OCI-LY7 (cell line): ENCODE measurements around the gene OR5B21. TPM values are rescaled to one million over a fixed set of nuclear protein-coding genes. Genes with fewer than 3 reads are reported as not detected.

Experiments used
- BruUV-seq: library from RNA; stranded (reverse); fragments of 400-500 nt; replicated peaks from 2 replicates; lab custom pipeline; 2021; lab: Mats Ljungman, UMichigan
- CTCF ChIA-PET: fragments of 300-600 bp; sonication (Branson Sonifier 250); formaldehyde crosslinking; loops from one replicate; lab custom pipeline; 2022; ENCODE audit warnings: antibody characterized with exemption; ENCODE audit not compliant: unreplicated experiment; lab: Charles Lee
- POLR2A ChIA-PET: fragments of 300-600 bp; sonication (Branson Sonifier 250); formaldehyde crosslinking; loops from one replicate; lab custom pipeline; 2022; ENCODE audit warnings: antibody characterized with exemption; lab: Charles Lee
- DNase-seq: peaks from one replicate; pipeline ENCODE4 v3.0.0-alpha.2; 2015; ENCODE audit warnings: low spot score
- H2AFZ ChIP-seq: fragments of 200-600 bp; sonication (generic), shearing (Covaris generic); 2 replicates; pipeline ENCODE4 v1.6.1; 2014; ENCODE audit warnings: mild to moderate bottlenecking, antibody characterized with exemption, low read length, moderate library complexity
- H3K27ac ChIP-seq: fragments of 200-600 bp; sonication (generic); 2 replicates; pipeline ENCODE4 v1.5.1; 2014; ENCODE audit warnings: mixed run types, low read depth, mild to moderate bottlenecking, moderate library complexity, low read length, inconsistent platforms; ENCODE audit not compliant: poor library complexity, severe bottlenecking
- H3K36me3 ChIP-seq: fragments of 200-600 bp; sonication (generic); 2 replicates; pipeline ENCODE4 v1.6.1; 2014; ENCODE audit warnings: mild to moderate bottlenecking, antibody characterized with exemption, low read length, moderate library complexity, mixed read lengths; ENCODE audit not compliant: insufficient read depth
- H3K4me1 ChIP-seq: fragments of 200-600 bp; sonication (generic); 2 replicates; pipeline ENCODE4 v1.5.1; 2014; ENCODE audit warnings: mild to moderate bottlenecking, low read length; ENCODE audit not compliant: insufficient read depth, poor library complexity, severe bottlenecking
- H3K4me2 ChIP-seq: fragments of 200-600 bp; sonication (generic); 2 replicates; pipeline ENCODE4 v1.6.1; 2014; ENCODE audit warnings: mild to moderate bottlenecking, low read length
- H3K4me3 ChIP-seq: fragments of 200-600 bp; sonication (generic); 2 replicates; pipeline ENCODE4 v1.5.1; 2014; ENCODE audit warnings: mild to moderate bottlenecking, low read depth, low read length; ENCODE audit not compliant: poor library complexity, severe bottlenecking
- H3K79me2 ChIP-seq: fragments of 200-600 bp; sonication (generic); 2 replicates; pipeline ENCODE4 v1.6.1; 2016; ENCODE audit warnings: low read depth, mild to moderate bottlenecking, low read length, moderate library complexity, mixed read lengths; ENCODE audit not compliant: insufficient read depth
- H3K9me2 ChIP-seq: fragments of 200-600 bp; sonication (generic); 2 replicates; pipeline ENCODE4 v1.6.1; 2016; ENCODE audit warnings: mild to moderate bottlenecking, low read length, mixed read lengths; ENCODE audit not compliant: insufficient read depth
- H3K9me3 ChIP-seq: fragments of 200-600 bp; sonication (generic); 2 replicates; pipeline ENCODE4 v1.6.1; 2014; ENCODE audit warnings: mild to moderate bottlenecking, mixed run types, low read length, mixed read lengths
- H4K20me1 ChIP-seq: fragments of 200-600 bp; sonication (generic); 2 replicates; pipeline ENCODE4 v1.6.1; 2014; ENCODE audit warnings: mild to moderate bottlenecking, antibody characterized with exemption, low read length, moderate library complexity, mixed read lengths; ENCODE audit not compliant: insufficient read depth
- CTCF ChIP-seq: fragments of 200-600 bp; sonication (generic); conservative IDR thresholded peaks from 2 replicates; pipeline ENCODE4 v1.5.1; 2014; ENCODE audit warnings: mild to moderate bottlenecking, antibody characterized with exemption, low read length, moderate library complexity, mixed read lengths
- EZH2phosphoT487 ChIP-seq: fragments of 200-600 bp; sonication (generic); IDR thresholded peaks from 2 replicates; pipeline ENCODE4 v1.6.1; 2018; ENCODE audit warnings: low read depth, borderline replicate concordance, mild to moderate bottlenecking, mixed run types, antibody characterized with exemption, low read length, moderate library complexity, mixed read lengths
- intact Hi-C: fragments of 100-400 bp; cut with micrococcal nuclease; formaldehyde crosslinking; loops from one replicate; pipeline ENCODE4 v1.10.0; 2022; ENCODE audit not compliant: unreplicated experiment
- total RNA-seq, 2 experiments: library from RNA; depleted of rRNA in 1 of 2; stranded (reverse); fragments of >200 nt in 1 of 2; shearing (Covaris generic) in 1 of 2; gene quantifications; 2 replicates each; pipeline ENCODE4 v1.2.3, GENCODE V29; 2014 to 2022

The OR5B21 gene
- total RNA-seq, 2 experiments from 2014 or later = 0.48 TPM; not detected in 1

- Histone ChIP-seq H3K27ac (no peak overlapping the region), H3K36me3 (no peaks in the 10 kb centered on the region), H3K4me1 (no peaks in the 10 kb centered on the region), H3K4me3 (no peak overlapping the region), H3K9me3 (no peaks in the 10 kb centered on the region), H2AFZ (0 out of 2 replicates have a peak overlapping the region, but pooled peaks have one; percentile 3), H3K4me2 (no peak overlapping the region), H4K20me1 (no peaks in the 10 kb centered on the region), H3K79me2 (no peaks in the 10 kb centered on the region), H3K9me2 (no peaks in the 10 kb centered on the region)
- DNase-seq = peak; percentile 12
- ChIA-PET POLR2A (interaction anchor here (0.6 to 0.7 kb wide), 2 partner anchors 13 to 642 kb away, joined by 3 to 4 read pairs; no protein-coding TSS in a partner anchor), CTCF (no interaction called here)
- no TSS peak for BruUV-seq
- intact Hi-C loops = no loop called here
- TF ChIP-seq EZH2phosphoT487 (no peak), CTCF (no peak)
Observed at GRCh38 chr11:58498464-58498863, 9.4 kb downstream of the OR5B21 start.

- no peaks in the 10 kb centered on the region for H3K79me2 ChIP-seq
- no peak overlapping the region for H3K4me3 ChIP-seq
- H3K27ac ChIP-seq = no peak overlapping the region
- TF ChIP-seq EZH2phosphoT487 = no peak
- TF ChIP-seq CTCF = no peak
- H2AFZ ChIP-seq = no peak overlapping the region
- intact Hi-C loops = no loop called here
- ChIA-PET CTCF (no interaction called here), POLR2A (interaction anchor here (0.7 kb wide), 1 partner anchor 14 kb away, joined by 3 read pairs; no protein-coding TSS in a partner anchor)
- BruUV-seq = no TSS peak
- H3K9me2 ChIP-seq = no peaks in the 10 kb centered on the region
- no peaks in the 10 kb centered on the region for H4K20me1 ChIP-seq
- H3K9me3 ChIP-seq = no peaks in the 10 kb centered on the region
- no peak overlapping the region for H3K4me2 ChIP-seq
- DNase-seq = no peak
- no peaks in the 10 kb centered on the region for H3K4me1 ChIP-seq
- no peaks in the 10 kb centered on the region for H3K36me3 ChIP-seq
Observed at GRCh38 chr11:58497951-58498350, 10.0 kb downstream of the OR5B21 start.

- H2AFZ ChIP-seq = no peak overlapping the region
- H3K4me3 ChIP-seq = no peak overlapping the region
- H3K4me1 ChIP-seq = no peaks in the 10 kb centered on the region
- no peak overlapping the region for H3K4me2 ChIP-seq
- H3K79me2 ChIP-seq = no peaks in the 10 kb centered on the region
- H3K36me3 ChIP-seq = no peaks in the 10 kb centered on the region
- no peaks in the 10 kb centered on the region for H3K9me3 ChIP-seq
- DNase-seq = no peak
- H3K27ac ChIP-seq = no peak overlapping the region
- TF ChIP-seq EZH2phosphoT487 (no peak), CTCF (no peak)
- no peaks in the 10 kb centered on the region for H3K9me2 ChIP-seq
- no TSS peak for BruUV-seq
- ChIA-PET POLR2A (interaction anchor here (0.5 to 1.6 kb wide), 5 partner anchors 8 to 991 kb away, joined by 3 to 7 read pairs (median 4); no protein-coding TSS in a partner anchor), CTCF (no interaction called here)
- intact Hi-C loops = no loop called here
- H4K20me1 ChIP-seq = no peaks in the 10 kb centered on the region
Observed at GRCh38 chr11:58495906-58496305, 12.0 kb downstream of the OR5B21 start.
